Osteocyte (in vitro differentiated cells): ENCODE measurements around the gene FLOT1. TPM values are rescaled to one million over a fixed set of nuclear protein-coding genes. Genes with fewer than 3 reads are reported as not detected.
"Not testable (repeated sequence)": the region's sequence is repeated elsewhere in the genome, so short reads cannot be mapped to it uniquely, and the experiment has no call there.

Experiments
- DNase-seq: peaks from one replicate; pipeline ENCODE4 v3.0.0; 2021; ENCODE audit warnings: mixed read lengths; ENCODE audit not compliant: unreplicated experiment; ENCODE audit errors: extremely low spot score
- H3K27ac Mint-ChIP-seq: one replicate; pipeline ENCODE4 v1.8.0; 2021; ENCODE audit warnings: mild to moderate bottlenecking, mixed read lengths; ENCODE audit not compliant: unreplicated experiment
- H3K27me3 Mint-ChIP-seq: one replicate; pipeline ENCODE4 v1.8.0; 2021; ENCODE audit warnings: mixed read lengths; ENCODE audit not compliant: unreplicated experiment
- H3K36me3 Mint-ChIP-seq: one replicate; pipeline ENCODE4 v1.8.0; 2021; ENCODE audit warnings: mixed read lengths; ENCODE audit not compliant: unreplicated experiment
- H3K4me1 Mint-ChIP-seq: one replicate; pipeline ENCODE4 v1.8.0; 2021; ENCODE audit warnings: mixed read lengths; ENCODE audit not compliant: unreplicated experiment
- H3K4me3 Mint-ChIP-seq: one replicate; pipeline ENCODE4 v1.8.0; 2021; ENCODE audit warnings: mild to moderate bottlenecking, moderate library complexity, mixed read lengths; ENCODE audit not compliant: unreplicated experiment
- H3K9me3 Mint-ChIP-seq: one replicate; pipeline ENCODE4 v1.8.0; 2021; ENCODE audit warnings: mixed read lengths; ENCODE audit not compliant: unreplicated experiment
- CTCF ChIP-seq: fragments of 200-600 bp; sonication (generic); IDR thresholded peaks from 2 replicates; pipeline ENCODE4 v1.5.0; 2021; ENCODE audit warnings: antibody characterized with exemption, mild to moderate bottlenecking, moderate library complexity
- total RNA-seq: library from RNA; stranded (reverse); gene quantifications from 2 replicates; pipeline ENCODE4 v1.2.1, GENCODE V29; 2021

Gene FLOT1
- total RNA-seq, 1 donor from 2014 or later = 88.1 TPM

- H3K9me3 Mint-ChIP-seq = no peaks in the 10 kb centered on the region
- no peaks in the 10 kb centered on the region for H3K27me3 Mint-ChIP-seq
- H3K4me1 Mint-ChIP-seq = peaks cover 75% of the 10 kb centered on the region
- no peaks in the 10 kb centered on the region for H3K36me3 Mint-ChIP-seq
- H3K4me3 Mint-ChIP-seq = no peak overlapping the region
- no peak for TF ChIP-seq CTCF
- H3K27ac Mint-ChIP-seq = peak overlapping the region; percentile 87
- no peak for DNase-seq
These were observed 20.7 kb upstream of the FLOT1 start for GRCh38 chr6:30763155-30763617.

- no peaks in the 10 kb centered on the region for H3K27me3 Mint-ChIP-seq
- no peak for DNase-seq
- no peaks in the 10 kb centered on the region for H3K36me3 Mint-ChIP-seq
- no peaks in the 10 kb centered on the region for H3K9me3 Mint-ChIP-seq
- H3K27ac Mint-ChIP-seq = no peak overlapping the region
- peaks cover 77% of the 10 kb centered on the region for H3K4me1 Mint-ChIP-seq
- no peak for TF ChIP-seq CTCF
- H3K4me3 Mint-ChIP-seq = no peak overlapping the region
These were observed 19.4 kb upstream of the FLOT1 start for GRCh38 chr6:30761791-30762429.

- Mint-ChIP-seq H3K4me3 (no peak overlapping the region), H3K36me3 (no peaks in the 10 kb centered on the region), H3K27ac (peak overlapping the region; percentile 92), H3K4me1 (peaks cover 76% of the 10 kb centered on the region), H3K9me3 (no peaks in the 10 kb centered on the region), H3K27me3 (no peaks in the 10 kb centered on the region)
- TF ChIP-seq CTCF = no peak
- no peak for DNase-seq
These were observed 18.1 kb upstream of the FLOT1 start for GRCh38 chr6:30760549-30760948.

- Mint-ChIP-seq H3K27ac (peak overlapping the region; percentile 92), H3K4me3 (no peak overlapping the region), H3K36me3 (no peaks in the 10 kb centered on the region), H3K9me3 (no peaks in the 10 kb centered on the region), H3K27me3 (no peaks in the 10 kb centered on the region), H3K4me1 (peaks cover 75% of the 10 kb centered on the region)
- no peak for TF ChIP-seq CTCF
- DNase-seq = no peak
These were observed 17.2 kb upstream of the FLOT1 start for GRCh38 chr6:30759575-30760239.

GRCh38 chr6:30757261-30757904 lies 14.9 kb upstream of the FLOT1 start:
- Mint-ChIP-seq H3K4me3 (no peak overlapping the region), H3K36me3 (no peaks in the 10 kb centered on the region), H3K27me3 (no peaks in the 10 kb centered on the region), H3K27ac (peak overlapping the region; percentile 77), H3K4me1 (peaks cover 78% of the 10 kb centered on the region), H3K9me3 (no peaks in the 10 kb centered on the region)
- no peak for DNase-seq
- TF ChIP-seq CTCF = no peak

GRCh38 chr6:30756405-30757003 lies 14.0 kb upstream of the FLOT1 start:
- not testable (repeated sequence) for DNase-seq, H3K9me3 Mint-ChIP-seq, H3K36me3 Mint-ChIP-seq, H3K27me3 Mint-ChIP-seq, H3K4me3 Mint-ChIP-seq
- Mint-ChIP-seq H3K4me1 (peaks cover 83% of the 10 kb centered on the region), H3K27ac (peak overlapping the region; percentile 99)
